OCI-LY1 (cell line): Measurements from ENCODE around the gene NOD1.

ENCODE experiments used
- H2AFZ ChIP-seq: fragments of 200-600 bp; sonication (generic), shearing (Covaris generic); 2 replicates; pipeline ENCODE4 v1.6.0; 2014; ENCODE audit warnings: antibody characterized with exemption, mild to moderate bottlenecking, low read length
- H3F3A ChIP-seq: fragments of 200-600 bp; sonication (generic), shearing (Covaris generic); 2 replicates; pipeline ENCODE4 v1.6.0; 2014; ENCODE audit warnings: mild to moderate bottlenecking, antibody characterized with exemption, low read length, moderate library complexity; ENCODE audit not compliant: insufficient read depth
- H3K27ac ChIP-seq: fragments of 200-600 bp; sonication (generic); 2 replicates; pipeline ENCODE4 v1.5.1; 2014; ENCODE audit warnings: low read length, mixed run types, mild to moderate bottlenecking, low read depth; ENCODE audit not compliant: poor library complexity, severe bottlenecking
- H3K27me3 ChIP-seq: fragments of 200-600 bp; sonication (generic); 2 replicates; pipeline ENCODE4 v1.6.0; 2014; ENCODE audit warnings: antibody characterized with exemption, mild to moderate bottlenecking, low read length, moderate library complexity; ENCODE audit not compliant: insufficient read depth
- H3K36me3 ChIP-seq: fragments of 200-600 bp; sonication (generic); 2 replicates; pipeline ENCODE4 v1.6.1; 2014; ENCODE audit warnings: mild to moderate bottlenecking, antibody characterized with exemption, low read length, moderate library complexity, mixed read lengths; ENCODE audit not compliant: insufficient read depth
- H3K4me1 ChIP-seq: fragments of 200-600 bp; sonication (generic); 2 replicates; pipeline ENCODE4 v1.5.1; 2014; ENCODE audit warnings: mild to moderate bottlenecking, low read length, moderate library complexity; ENCODE audit not compliant: insufficient read depth, severe bottlenecking
- H3K4me2 ChIP-seq: fragments of 200-600 bp; sonication (generic), shearing (Covaris generic); 2 replicates; pipeline ENCODE4 v1.6.1; 2014; ENCODE audit warnings: low read length
- H3K4me3 ChIP-seq: fragments of 200-600 bp; sonication (generic); 2 replicates; pipeline ENCODE4 v1.5.1; 2014; ENCODE audit warnings: low read length, low read depth, mild to moderate bottlenecking, mixed read lengths; ENCODE audit not compliant: poor library complexity, severe bottlenecking
- H3K79me2 ChIP-seq: fragments of 200-600 bp; shearing (Covaris generic); 2 replicates; pipeline ENCODE4 v1.6.1; 2016; ENCODE audit warnings: mixed run types, low read length, mixed read lengths; ENCODE audit not compliant: insufficient read depth
- H3K9ac ChIP-seq: fragments of 200-600 bp; sonication (generic), shearing (Covaris generic); 2 replicates; pipeline ENCODE4 v1.6.1; 2014; ENCODE audit warnings: mild to moderate bottlenecking, low read length, mixed read lengths
- H3K9me2 ChIP-seq: fragments of 200-600 bp; sonication (generic), shearing (Covaris generic); 2 replicates; pipeline ENCODE4 v1.6.1; 2014; ENCODE audit warnings: low read depth, mild to moderate bottlenecking, low read length, mixed read lengths
- H3K9me3 ChIP-seq: fragments of 200-600 bp; shearing (Covaris generic); 2 replicates; pipeline ENCODE4 v1.6.1; 2014; ENCODE audit warnings: low read length, mixed read lengths
- H4K20me1 ChIP-seq: fragments of 200-600 bp; sonication (generic), shearing (Covaris generic); 2 replicates; pipeline ENCODE4 v1.6.0; 2016; ENCODE audit warnings: mild to moderate bottlenecking, low read length; ENCODE audit not compliant: insufficient read depth
- CTCF ChIP-seq: fragments of 200-600 bp; sonication (generic), shearing (Covaris generic); IDR thresholded peaks from 2 replicates; pipeline ENCODE4 v1.5.1; 2017; ENCODE audit warnings: mild to moderate bottlenecking, antibody characterized with exemption, low read length, moderate library complexity, mixed read lengths
- EZH2 ChIP-seq: fragments of 200-600 bp; sonication (generic), shearing (Covaris generic); IDR thresholded peaks from 2 replicates; pipeline ENCODE4 v1.8.0; 2017; ENCODE audit warnings: borderline replicate concordance, mixed run types, mild to moderate bottlenecking, antibody characterized with exemption, low read length, moderate library complexity, mixed read lengths

Gene NOD1

GRCh38 chr7:30503274-30504212 is 25.0 kb upstream of the NOD1 start:
- Histone ChIP-seq H3K9ac (peak overlapping the region; percentile 78), H3K36me3 (peaks cover 29% of the 10 kb centered on the region), H3K9me3 (0 out of 2 replicates have a peak, but pooled peaks cover 3% of the 10 kb centered on the region), H3K27me3 (no peaks in the 10 kb centered on the region), H3K79me2 (peaks cover 10% of the 10 kb centered on the region; the same call in 1 of the 2 replicates), H4K20me1 (no peaks in the 10 kb centered on the region), H3K9me2 (no peaks in the 10 kb centered on the region), H2AFZ (no peak overlapping the region), H3K4me1 (peaks cover 32% of the 10 kb centered on the region), H3F3A (no peaks in the 10 kb centered on the region), H3K4me3 (peak overlapping the region; percentile 70), H3K27ac (no peak overlapping the region), H3K4me2 (peak overlapping the region; percentile 83)
- TF ChIP-seq CTCF = no peak
- TF ChIP-seq EZH2 = no peak

- Histone ChIP-seq H3F3A (no peaks in the 10 kb centered on the region), H2AFZ (no peak overlapping the region), H3K4me3 (peak overlapping the region; percentile 70), H3K27me3 (no peaks in the 10 kb centered on the region), H3K4me2 (peak overlapping the region; percentile 83), H4K20me1 (no peaks in the 10 kb centered on the region), H3K79me2 (peaks cover 10% of the 10 kb centered on the region; the same call in 1 of the 2 replicates), H3K9me3 (no peaks in the 10 kb centered on the region), H3K27ac (no peak overlapping the region), H3K36me3 (peaks cover 33% of the 10 kb centered on the region), H3K4me1 (peaks cover 32% of the 10 kb centered on the region), H3K9me2 (no peaks in the 10 kb centered on the region), H3K9ac (no peak overlapping the region; the same call in 1 of the 2 replicates)
- TF ChIP-seq CTCF = no peak
- TF ChIP-seq EZH2 = no peak
Observed at GRCh38 chr7:30502470-30503251, 24.1 kb upstream of the NOD1 start.

GRCh38 chr7:30501264-30501663 is 22.7 kb upstream of the NOD1 start:
- H3K9ac ChIP-seq = no peak overlapping the region
- H4K20me1 ChIP-seq = no peaks in the 10 kb centered on the region
- no peaks in the 10 kb centered on the region for H3K27me3 ChIP-seq
- no peak overlapping the region for H3K4me2 ChIP-seq
- H2AFZ ChIP-seq = no peak overlapping the region
- H3K9me2 ChIP-seq = no peaks in the 10 kb centered on the region
- no peak overlapping the region for H3K27ac ChIP-seq
- no peak for TF ChIP-seq EZH2
- TF ChIP-seq CTCF = no peak
- peaks cover 10% of the 10 kb centered on the region; the same call in 1 of the 2 replicates for H3K79me2 ChIP-seq
- H3K4me1 ChIP-seq = peaks cover 32% of the 10 kb centered on the region
- no peaks in the 10 kb centered on the region for H3K9me3 ChIP-seq
- no peak overlapping the region for H3K4me3 ChIP-seq
- H3F3A ChIP-seq = no peaks in the 10 kb centered on the region
- H3K36me3 ChIP-seq = peaks cover 46% of the 10 kb centered on the region
